ENCODE results near the gene TRAM2. TPM values are rescaled to one million over a fixed set of nuclear protein-coding genes. Genes with fewer than 3 reads are reported as not detected.
A peak's percentile ranks its signal among the peaks of the same experiment; 100 is the strongest.

Gene TRAM2
- total and polyA plus RNA-seq, 9 of the 15 experiments (the other 6 are each of a cell fraction or from before 2014, with no cell fraction given) = 2.6 to 13.3 (median 8.9) TPM

GRCh38 chr6:52582446-52582845 is 5.6 kb upstream of the TRAM2 start (continued):
- TF ChIP-seq CUX1 (CRISPR knock-in tag; IDR thresholded peaks at IDR 0.05) (no peak), ZNF354B (CRISPR knock-in tag; IDR thresholded peaks at IDR 0.05) (no peak)

GRCh38 chr6:52580905-52581304 is 4.0 kb upstream of the TRAM2 start:
- FAIRE-seq (no peak), DNase-seq (ENCODE audit: extremely low read depth in 1 of 4, low spot score in 3 of 4) (no peak), ATAC-seq (no peak)
- BruUV-seq (replicated peaks) = no TSS peak
- H3K9ac ChIP-seq (ENCODE audit: insufficient read depth in 1 of 2, low read depth in 2 of 2, low read length in 2 of 2) = no peak overlapping the region
- in situ Hi-C loops (cut with MboI) (no loop called here), intact Hi-C loops (cut with micrococcal nuclease) (no loop called here)
- ChIA-PET POLR2A (interaction anchor here (1.4 to 2.1 kb wide), 2 partner anchors 13 to 17 kb away, joined by 5 to 6 read pairs; no protein-coding TSS in a partner anchor), CTCF (ENCODE audit: low intra/inter-chr PET ratio) (no interaction called here)
- H3K4me1 ChIP-seq (replicated peaks in 1 of 2; ENCODE audit: control insufficient read depth in 2 of 2, insufficient read depth in 2 of 2, low read length in 2 of 2) = peaks cover 5 to 14% of the 10 kb centered on the region in 2 experiments; a peak in 4 of 5 replicates
- no peaks in the 10 kb centered on the region for H4K20me1 ChIP-seq (replicated peaks; ENCODE audit: control insufficient read depth, insufficient read depth, low read length)
- H3K36me3 ChIP-seq (ENCODE audit: control insufficient read depth, insufficient read depth, low read length) = no peaks in the 10 kb centered on the region
- TF ChIP-seq ZNF780A (CRISPR knock-in tag; IDR thresholded peaks at IDR 0.05) (no peak), C11orf30 (IDR thresholded peaks at IDR 0.05; ENCODE audit: low read depth) (peak; percentile 40), ZNF316 (IDR thresholded peaks at IDR 0.05) (peak; percentile 65), TARDBP (IDR thresholded peaks at IDR 0.05) (no peak), FOXK2 (conservative IDR thresholded peaks at IDR 0.05 in 1 of 2, IDR thresholded peaks at IDR 0.05 in 1 of 2; ENCODE audit: low read depth in 2 of 2) (no peak), E2F5 (CRISPR knock-in tag; IDR thresholded peaks at IDR 0.05) (no peak), MAFF (IDR thresholded peaks at IDR 0.05; ENCODE audit: low read length) (0 out of 2 replicates have a peak, but pooled peaks have one; percentile 4), MAFK (IDR thresholded peaks at IDR 0.05; ENCODE audit: low read length) (peak; percentile 31; the same call in 1 of the 2 replicates), TCF15 (CRISPR knock-in tag; IDR thresholded peaks at IDR 0.05) (no peak)
- no peaks in the 10 kb centered on the region for H3K9me1 ChIP-seq (ENCODE audit: control insufficient read depth, insufficient read depth, low read length)
- no peaks in the 10 kb centered on the region for H3K27me3 ChIP-seq (ENCODE audit: control insufficient read depth in 2 of 2, insufficient read depth in 2 of 2, low read length in 2 of 2)
- WGBS (ENCODE audit: insufficient coverage, low coverage, missing lambda C conversion rate) = 76% methylated on average over 7 of the region's 7 CpGs
- H3K27ac ChIP-seq (ENCODE audit: extremely low read depth, low read depth, low read length) = no peak overlapping the region
- peaks cover 8% of the 10 kb centered on the region; the same call in 2 of the 3 replicates for H3K79me2 ChIP-seq (ENCODE audit: control insufficient read depth, insufficient read depth, low read length)
- H3K9me3 ChIP-seq (replicated peaks; ENCODE audit: control insufficient read depth, insufficient read depth, low read depth, low read length) = no peaks in the 10 kb centered on the region
- H3K4me3 ChIP-seq = no peak overlapping the region
- H2AFZ ChIP-seq (ENCODE audit: low read depth, low read length) = no peak overlapping the region
- H3K4me2 ChIP-seq (ENCODE audit: insufficient read depth, low read length) = no peak overlapping the region
